GM19328 (cell line): ENCODE data around the gene DRC7.

Experiments used
- ATAC-seq: cut with Tn5 transposase; IDR thresholded peaks from one replicate; pipeline ENCODE4 v1.9.1; 2021; ENCODE audit warnings: mild to moderate bottlenecking, moderate library complexity; ENCODE audit not compliant: unreplicated experiment

The DRC7 gene

GRCh38 chr16:57759541-57760356 lies 65.1 kb downstream of the DRC7 start:
- ATAC-seq, result no peak

DNA sequence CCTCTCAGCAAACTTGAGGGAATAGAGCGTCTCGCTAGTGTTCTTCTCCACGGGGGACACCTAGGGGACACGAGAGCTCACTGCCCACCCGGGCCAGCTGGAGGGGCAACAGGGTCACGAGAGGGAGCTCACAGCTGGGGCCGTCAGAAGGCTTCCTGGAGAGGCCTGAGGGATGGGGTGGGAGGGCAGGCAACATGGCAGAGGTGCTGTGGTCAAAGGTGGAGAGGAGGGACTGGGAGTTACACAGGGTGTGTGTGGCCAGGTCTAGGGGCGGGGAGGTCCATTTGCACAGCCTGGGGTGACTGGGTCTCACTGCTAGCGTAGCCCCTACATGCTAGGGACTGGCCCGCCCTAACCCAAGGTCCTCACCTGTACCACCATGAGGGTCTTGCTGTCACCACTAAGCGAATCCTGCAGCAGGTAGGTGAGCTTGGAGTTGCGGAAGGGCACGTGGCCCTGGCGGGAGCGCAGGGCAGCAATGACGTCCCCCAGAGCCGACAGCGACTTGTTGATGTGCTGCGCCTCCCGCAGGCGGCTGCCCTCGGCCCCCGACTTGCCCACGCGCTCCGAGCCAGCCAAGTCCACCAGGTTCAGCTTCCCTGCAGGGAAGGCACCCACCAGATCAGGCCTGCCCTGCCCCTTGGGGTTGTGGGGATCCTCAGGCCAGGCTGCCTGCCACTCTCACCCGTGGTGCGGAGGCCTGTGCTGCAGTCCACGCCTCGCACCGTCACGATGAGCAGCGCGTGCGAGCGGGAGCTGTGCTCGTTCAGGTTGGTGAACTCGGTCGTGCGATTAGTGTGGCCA lies 66.0 kb downstream of the DRC7 start:
- no peak for ATAC-seq

DNA sequence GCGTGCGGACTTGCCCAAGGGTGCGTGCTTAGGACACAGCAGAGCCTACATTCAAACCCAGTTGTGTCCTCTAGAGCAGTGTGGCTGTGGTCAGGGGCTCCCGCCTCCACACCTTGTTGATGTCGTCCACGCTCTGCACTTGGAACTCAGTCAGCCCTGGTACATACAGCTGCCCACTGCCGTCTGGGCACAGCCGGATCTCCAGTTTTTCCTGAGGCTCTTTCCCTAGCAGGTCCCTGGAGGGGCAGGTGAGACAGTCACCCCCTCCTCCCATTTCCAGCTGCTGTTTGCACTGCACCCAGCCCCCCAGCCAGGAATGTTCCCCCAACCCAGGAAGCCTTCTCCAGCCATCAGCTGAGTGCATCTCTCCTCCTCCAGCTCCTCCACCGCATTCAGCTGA lies 66.7 kb downstream of the DRC7 start:
- no peak for ATAC-seq

DNA sequence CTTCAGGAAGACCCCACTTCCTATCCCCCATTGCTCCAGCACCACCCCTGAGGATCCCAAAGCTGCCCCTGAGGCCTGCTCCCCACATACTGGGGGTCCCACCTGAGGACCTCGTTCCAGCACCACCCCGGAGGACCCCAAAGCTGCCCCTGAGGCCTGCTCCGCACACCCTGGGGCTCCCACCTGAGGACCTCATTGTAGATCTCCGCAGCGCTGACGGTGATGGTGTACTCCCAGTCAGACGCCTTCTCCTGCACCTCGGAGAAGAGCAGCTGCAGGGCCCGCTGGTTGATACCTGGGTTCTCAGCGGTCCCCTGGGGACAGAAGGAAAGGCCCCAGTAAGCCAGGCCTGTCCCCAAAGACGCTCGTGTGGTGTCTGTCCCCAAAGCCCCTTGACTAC lies 67.4 kb downstream of the DRC7 start:
- ATAC-seq, result no peak

GRCh38 chr16:57762365-57763040 lies 67.9 kb downstream of the DRC7 start:
- no peak for ATAC-seq

GRCh38 chr16:57763285-57764005 lies 68.8 kb downstream of the DRC7 start:
- no peak for ATAC-seq

GRCh38 chr16:57764006-57764340 lies 69.4 kb downstream of the DRC7 start:
- no peak for ATAC-seq

GRCh38 chr16:57764341-57765159 lies 69.9 kb downstream of the DRC7 start:
- no peak for ATAC-seq

GRCh38 chr16:57765160-57765728 lies 70.6 kb downstream of the DRC7 start:
- ATAC-seq, result no peak

GRCh38 chr16:57766714-57767348 lies 72.2 kb downstream of the DRC7 start:
- no peak for ATAC-seq

- no peak for ATAC-seq
These were observed 75.0 kb downstream of the DRC7 start for GRCh38 chr16:57769541-57770145.

DNA sequence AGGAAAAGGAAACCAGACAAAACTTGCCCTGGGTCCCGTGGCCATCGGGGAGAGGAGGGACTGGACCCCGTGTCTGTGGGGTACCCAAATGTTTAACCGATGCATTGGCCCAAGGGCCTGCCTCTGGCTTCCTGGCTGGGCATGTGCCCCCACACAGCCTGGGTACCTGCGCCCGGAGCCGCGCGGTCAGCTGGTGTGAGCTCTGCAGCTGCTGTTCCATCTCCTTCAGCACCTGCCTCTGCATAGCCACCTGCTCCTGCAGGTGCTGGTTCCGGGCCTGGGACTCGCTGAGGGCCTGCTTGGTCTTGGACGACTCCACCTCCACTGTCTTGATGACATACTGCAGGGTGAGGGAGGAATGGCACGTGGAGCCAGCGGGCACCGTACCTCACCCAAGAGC lies 75.8 kb downstream of the DRC7 start:
- ATAC-seq, result no peak

- no peak for ATAC-seq
These were observed 76.7 kb downstream of the DRC7 start for GRCh38 chr16:57771141-57771785.

DNA sequence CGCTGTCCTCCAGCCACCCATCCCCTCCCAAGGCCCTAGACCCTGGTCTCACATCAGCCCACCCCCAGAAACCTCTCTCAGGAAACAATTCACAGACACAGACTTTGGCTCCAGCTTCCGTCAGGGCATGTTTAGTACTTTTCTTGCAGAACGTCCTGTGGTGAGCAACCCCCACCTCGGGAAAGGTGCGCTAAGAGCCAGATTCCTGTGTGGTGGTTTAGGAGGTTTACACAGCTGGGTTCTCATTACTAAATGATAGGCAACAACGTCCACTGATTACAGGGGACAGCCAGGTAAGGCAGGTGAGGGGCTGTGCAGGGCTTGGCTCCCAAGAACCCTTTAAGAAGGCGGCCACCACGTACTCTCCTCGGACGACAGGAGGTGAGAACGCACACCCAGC lies 78.4 kb downstream of the DRC7 start:
- ATAC-seq, result no peak

DNA sequence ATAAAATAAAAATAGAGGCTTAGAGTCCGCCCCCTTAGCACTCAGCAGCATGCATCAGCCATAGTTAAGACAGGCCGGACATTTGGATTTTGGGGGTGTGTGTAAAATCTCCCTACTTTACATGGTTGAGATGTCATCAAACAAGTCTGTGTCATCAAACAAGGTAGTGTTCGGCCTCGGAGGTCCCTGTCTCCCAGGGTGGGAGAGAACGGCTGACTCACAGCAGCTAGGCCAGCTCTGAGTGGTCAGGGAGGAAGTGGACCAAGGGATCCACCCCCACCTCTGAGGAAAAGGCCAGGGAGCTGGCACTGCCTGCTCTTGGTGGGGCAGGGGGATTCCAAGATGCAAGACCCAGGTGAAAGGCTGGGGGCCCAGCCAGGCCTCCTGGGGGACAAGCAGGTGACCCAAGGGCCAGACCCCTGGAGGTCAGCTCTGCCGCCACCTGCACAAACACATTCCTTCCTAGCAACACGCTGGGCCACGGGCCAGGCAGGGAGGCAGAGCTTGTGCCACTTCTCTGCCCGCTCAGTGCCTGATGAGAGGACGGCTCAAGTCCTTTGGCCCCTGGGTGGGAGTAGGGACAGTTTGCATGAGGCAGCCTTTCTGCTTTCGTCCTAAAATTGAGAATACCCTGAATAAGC lies 79.2 kb downstream of the DRC7 start:
- no peak for ATAC-seq

- no peak for ATAC-seq
These were observed 80.2 kb downstream of the DRC7 start for GRCh38 chr16:57774705-57775285.

GRCh38 chr16:57775661-57776469 lies 81.3 kb downstream of the DRC7 start:
- no peak for ATAC-seq
